Mesendoderm (in vitro differentiated cells): ENCODE results near the gene FBXL7.

Experiments
- DNase-seq: peaks from one replicate; pipeline ENCODE4 v3.0.0; 2013
- H2AK5ac ChIP-seq: 2 replicates; pipeline ENCODE4 v1.6.1; 2013; ENCODE audit warnings: low read length, inconsistent platforms
- H2BK120ac ChIP-seq: 2 replicates; pipeline ENCODE4 v1.6.1; 2013; ENCODE audit warnings: low read depth, mild to moderate bottlenecking, low read length, moderate library complexity, mixed read lengths
- H2BK15ac ChIP-seq: replicated peaks from 2 replicates; pipeline ENCODE4 v1.6.1; 2013; ENCODE audit warnings: low read depth, mild to moderate bottlenecking, moderate library complexity
- H2BK5ac ChIP-seq: 2 replicates; pipeline ENCODE4 v1.6.1; 2013; ENCODE audit warnings: low read length, inconsistent platforms
- H3K18ac ChIP-seq: 2 replicates; pipeline ENCODE4 v1.6.1; 2013; ENCODE audit warnings: mild to moderate bottlenecking, low read length, mixed read lengths
- H3K23ac ChIP-seq: one replicate; pipeline ENCODE4 v1.6.1; 2013; ENCODE audit warnings: low read length
- H3K27ac ChIP-seq: 2 replicates; pipeline ENCODE4 v1.5.1; 2013; ENCODE audit warnings: low read depth, mild to moderate bottlenecking, inconsistent platforms, low read length, moderate library complexity
- H3K27me3 ChIP-seq: 2 replicates; pipeline ENCODE4 v1.6.1; 2013; ENCODE audit warnings: low read length, control low read depth, mild to moderate bottlenecking, inconsistent platforms; ENCODE audit not compliant: insufficient read depth, poor library complexity
- H3K36me3 ChIP-seq: 2 replicates; pipeline ENCODE4 v1.6.1; 2013; ENCODE audit warnings: low read length, inconsistent platforms; ENCODE audit not compliant: control insufficient read depth, insufficient read depth
- H3K4ac ChIP-seq: one replicate; pipeline ENCODE4 v1.6.1; 2013; ENCODE audit warnings: low read depth, mild to moderate bottlenecking, low read length, moderate library complexity
- H3K4me1 ChIP-seq: 2 replicates; pipeline ENCODE4 v1.6.1; 2013; ENCODE audit warnings: low read depth, low read length, inconsistent platforms; ENCODE audit not compliant: control insufficient read depth
- H3K4me2 ChIP-seq: 2 replicates; pipeline ENCODE4 v1.6.1; 2013; ENCODE audit warnings: low read length
- H3K4me3 ChIP-seq: 2 replicates; pipeline ENCODE4 v1.5.1; 2013; ENCODE audit warnings: mild to moderate bottlenecking, low read length
- H3K56ac ChIP-seq: one replicate; pipeline ENCODE4 v1.6.1; 2013; ENCODE audit warnings: low read length
- H3K79me1 ChIP-seq: 2 replicates; pipeline ENCODE4 v1.6.1; 2013; ENCODE audit warnings: low read length, inconsistent platforms
- H3K79me2 ChIP-seq: 2 replicates; pipeline ENCODE4 v1.6.1; 2013; ENCODE audit warnings: mild to moderate bottlenecking, low read length; ENCODE audit not compliant: control insufficient read depth, insufficient read depth
- H3K9ac ChIP-seq: 2 replicates; pipeline ENCODE4 v1.6.1; 2013; ENCODE audit warnings: low read length, inconsistent platforms
- H4K5ac ChIP-seq: one replicate; pipeline ENCODE4 v1.6.1; 2013; ENCODE audit warnings: low read length
- H4K8ac ChIP-seq: one replicate; pipeline ENCODE4 v1.6.1; 2013; ENCODE audit warnings: low read depth, mild to moderate bottlenecking, control low read depth, low read length, moderate library complexity
- WGBS: extraction: QIAGEN DNeasy Blood & Tissue Kit; methylation state at CpG from one replicate; pipeline ENCODE4 v1.1.7; 2013; ENCODE audit warnings: low lambda C conversion rate, missing lambda C conversion rate; ENCODE audit not compliant: insufficient coverage; ENCODE audit errors: extremely low coverage; 5-methylcytosine and 5-hydroxymethylcytosine counted together

The FBXL7 gene

GRCh38 chr5:15695215-15695731, 195.3 kb downstream of the FBXL7 start:
- Histone ChIP-seq H2AK5ac (no peak overlapping the region), H2BK5ac (no peak overlapping the region), H2BK15ac (no peak overlapping the region), H2BK120ac (no peak overlapping the region), H3K4me3 (no peak overlapping the region), H3K56ac (peak overlapping the region; percentile 2), H3K4me2 (no peak overlapping the region), H3K18ac (peak overlapping the region; percentile 72), H3K9ac (no peak overlapping the region), H4K5ac (no peak overlapping the region), H3K79me2 (no peaks in the 10 kb centered on the region), H3K27ac (no peak overlapping the region), H3K23ac (no peak overlapping the region), H3K79me1 (peaks cover 2% of the 10 kb centered on the region), H3K4me1 (peaks cover 14% of the 10 kb centered on the region), H3K4ac (no peak overlapping the region), H3K27me3 (no peaks in the 10 kb centered on the region), H4K8ac (no peak overlapping the region), H3K36me3 (no peaks in the 10 kb centered on the region)
- no CpG with 5 or more reads among the region's 4 CpGs for WGBS
- no peak for DNase-seq

- Histone ChIP-seq H3K36me3 (no peaks in the 10 kb centered on the region), H3K27me3 (no peaks in the 10 kb centered on the region), H2BK5ac (no peak overlapping the region), H3K56ac (no peak overlapping the region), H2AK5ac (no peak overlapping the region), H3K4me2 (no peak overlapping the region), H3K18ac (peak overlapping the region; percentile 75), H3K4me3 (no peak overlapping the region), H2BK15ac (no peak overlapping the region), H4K5ac (no peak overlapping the region), H2BK120ac (peak overlapping the region; percentile 67), H3K79me1 (no peaks in the 10 kb centered on the region), H4K8ac (no peak overlapping the region), H3K79me2 (no peaks in the 10 kb centered on the region), H3K9ac (no peak overlapping the region), H3K4me1 (peaks cover 7% of the 10 kb centered on the region), H3K27ac (no peak overlapping the region), H3K23ac (no peak overlapping the region), H3K4ac (no peak overlapping the region)
- no peak for DNase-seq
- no CpG with 5 or more reads among the region's 2 CpGs for WGBS
Measured at GRCh38 chr5:15700373-15700772, 200.4 kb downstream of the FBXL7 start.

- H3K56ac ChIP-seq, result peak overlapping the region; percentile 57
- no peak overlapping the region for H4K8ac ChIP-seq
- H4K5ac ChIP-seq, result no peak overlapping the region
- peak; percentile 92 for DNase-seq
- peak overlapping the region; percentile 94 for H3K18ac ChIP-seq
- H2BK120ac ChIP-seq, result peak overlapping the region; percentile 89
- no peak overlapping the region for H3K4me2 ChIP-seq
- no peak overlapping the region for H3K4me3 ChIP-seq
- peak overlapping the region; percentile 36 for H3K4ac ChIP-seq
- H3K36me3 ChIP-seq, result no peaks in the 10 kb centered on the region
- peak overlapping the region; percentile 89 for H2BK5ac ChIP-seq
- no peak overlapping the region for H3K23ac ChIP-seq
- H3K27ac ChIP-seq, result peak overlapping the region; percentile 65
- H2BK15ac ChIP-seq, result no peak overlapping the region
- H2AK5ac ChIP-seq, result no peak overlapping the region
- peaks cover 7% of the 10 kb centered on the region for H3K4me1 ChIP-seq
- WGBS, result no CpG with 5 or more reads among the region's 9 CpGs
- no peak overlapping the region for H3K9ac ChIP-seq
- H3K27me3 ChIP-seq, result no peaks in the 10 kb centered on the region
- peaks cover 5% of the 10 kb centered on the region for H3K79me1 ChIP-seq
- H3K79me2 ChIP-seq, result no peaks in the 10 kb centered on the region
Measured at GRCh38 chr5:15702102-15702501, 202.1 kb downstream of the FBXL7 start.

GRCh38 chr5:15703901-15704300, 203.9 kb downstream of the FBXL7 start:
- Histone ChIP-seq H3K9ac (peak overlapping the region; percentile 33), H3K79me2 (no peaks in the 10 kb centered on the region), H4K5ac (no peak overlapping the region), H2BK15ac (no peak overlapping the region), H3K79me1 (peaks cover 8% of the 10 kb centered on the region), H3K4me3 (no peak overlapping the region), H2BK5ac (peak overlapping the region; percentile 75), H4K8ac (no peak overlapping the region), H3K56ac (peak overlapping the region; percentile 84), H3K36me3 (no peaks in the 10 kb centered on the region), H3K23ac (no peak overlapping the region), H3K18ac (no peak overlapping the region), H3K27ac (peak overlapping the region; percentile 46), H3K4ac (peak overlapping the region; percentile 63), H2AK5ac (no peak overlapping the region), H3K4me1 (peaks cover 7% of the 10 kb centered on the region), H3K27me3 (no peaks in the 10 kb centered on the region), H3K4me2 (no peak overlapping the region), H2BK120ac (peak overlapping the region; percentile 34)
- peak; percentile 82 for DNase-seq
- no CpG with 5 or more reads among the region's 3 CpGs for WGBS

- peaks cover 7% of the 10 kb centered on the region for H3K4me1 ChIP-seq
- no peak overlapping the region for H2AK5ac ChIP-seq
- no peaks in the 10 kb centered on the region for H3K27me3 ChIP-seq
- no peak overlapping the region for H4K8ac ChIP-seq
- H3K27ac ChIP-seq, result no peak overlapping the region
- no peak overlapping the region for H3K9ac ChIP-seq
- no peak overlapping the region for H3K4me3 ChIP-seq
- H2BK5ac ChIP-seq, result no peak overlapping the region
- H2BK15ac ChIP-seq, result no peak overlapping the region
- no peak overlapping the region for H3K18ac ChIP-seq
- peaks cover 10% of the 10 kb centered on the region for H3K79me1 ChIP-seq
- H3K79me2 ChIP-seq, result no peaks in the 10 kb centered on the region
- H3K4ac ChIP-seq, result no peak overlapping the region
- no peak overlapping the region for H3K4me2 ChIP-seq
- no peak overlapping the region for H3K56ac ChIP-seq
- H2BK120ac ChIP-seq, result no peak overlapping the region
- no peaks in the 10 kb centered on the region for H3K36me3 ChIP-seq
- no peak overlapping the region for H3K23ac ChIP-seq
- no peak overlapping the region for H4K5ac ChIP-seq
- no peak for DNase-seq
Measured at GRCh38 chr5:15704397-15704947, 204.5 kb downstream of the FBXL7 start.

- H3K4me3 ChIP-seq, result no peak overlapping the region
- no peak overlapping the region for H2BK120ac ChIP-seq
- H2BK5ac ChIP-seq, result no peak overlapping the region
- no peak for DNase-seq
- peaks cover 12% of the 10 kb centered on the region for H3K79me1 ChIP-seq
- H3K79me2 ChIP-seq, result no peaks in the 10 kb centered on the region
- no peak overlapping the region for H3K23ac ChIP-seq
- H2AK5ac ChIP-seq, result no peak overlapping the region
- H3K36me3 ChIP-seq, result no peaks in the 10 kb centered on the region
- no peak overlapping the region for H4K8ac ChIP-seq
- no peak overlapping the region for H3K27ac ChIP-seq
- H3K9ac ChIP-seq, result no peak overlapping the region
- H3K4ac ChIP-seq, result no peak overlapping the region
- H3K4me1 ChIP-seq, result peaks cover 3% of the 10 kb centered on the region
- H2BK15ac ChIP-seq, result no peak overlapping the region
- H3K56ac ChIP-seq, result no peak overlapping the region
- no peaks in the 10 kb centered on the region for H3K27me3 ChIP-seq
- no CpG with 5 or more reads among the region's 2 CpGs for WGBS
- H4K5ac ChIP-seq, result no peak overlapping the region
- no peak overlapping the region for H3K4me2 ChIP-seq
- H3K18ac ChIP-seq, result no peak overlapping the region
Measured at GRCh38 chr5:15707631-15708030, 207.7 kb downstream of the FBXL7 start.
